Measurements from ENCODE around the gene BCL11B.
"Not testable (repeated sequence)": the region's sequence is repeated elsewhere in the genome, so short reads cannot be mapped to it uniquely, and the experiment has no call there.

The BCL11B gene

GRCh38 chr14:99194736-99195135, 77.3 kb downstream of the BCL11B start:
- DNase-seq: no peak

GRCh38 chr14:99194136-99194535, 77.9 kb downstream of the BCL11B start:
- DNase-seq: no peak

- DNase-seq: no peak
These were observed 79.2 kb downstream of the BCL11B start for GRCh38 chr14:99192830-99193229.

- peak; percentile 81 for DNase-seq
These were observed 79.9 kb downstream of the BCL11B start for GRCh38 chr14:99192028-99192621.

GRCh38 chr14:99191395-99192027, 80.5 kb downstream of the BCL11B start:
- DNase-seq: peak; percentile 51

GRCh38 chr14:99190696-99191394, 81.2 kb downstream of the BCL11B start:
- peak; percentile 29 for DNase-seq

GRCh38 chr14:99189201-99189801, 82.7 kb downstream of the BCL11B start:
- no peak for DNase-seq

GRCh38 chr14:99188731-99189191, 83.2 kb downstream of the BCL11B start:
- DNase-seq: no peak

GRCh38 chr14:99187858-99188257, 84.1 kb downstream of the BCL11B start:
- no peak for DNase-seq

- no peak for DNase-seq
These were observed 84.9 kb downstream of the BCL11B start for GRCh38 chr14:99186956-99187690.

- not testable (repeated sequence) for DNase-seq
These were observed 85.7 kb downstream of the BCL11B start for GRCh38 chr14:99186336-99186735.

- no peak for DNase-seq
These were observed 86.4 kb downstream of the BCL11B start for GRCh38 chr14:99185436-99186068.

GRCh38 chr14:99183716-99184115, 88.3 kb downstream of the BCL11B start:
- DNase-seq: no peak

- no peak for DNase-seq
These were observed 88.7 kb downstream of the BCL11B start for GRCh38 chr14:99183311-99183710.

GRCh38 chr14:99182548-99183250, 89.3 kb downstream of the BCL11B start:
- DNase-seq: no peak

GRCh38 chr14:99181804-99182520, 90.0 kb downstream of the BCL11B start:
- DNase-seq: no peak

- no peak for DNase-seq
These were observed 90.8 kb downstream of the BCL11B start for GRCh38 chr14:99181241-99181640.

GRCh38 chr14:99179946-99180345, 92.1 kb downstream of the BCL11B start:
- DNase-seq: no peak

GRCh38 chr14:99179506-99179905, 92.5 kb downstream of the BCL11B start:
- no peak for DNase-seq

GRCh38 chr14:99177886-99178835, 93.8 kb downstream of the BCL11B start:
- DNase-seq: no peak
